Urinary bladder (tissue), 4 donors: ENCODE measurements around the gene ZNF503. TPM values are rescaled to one million over a fixed set of nuclear protein-coding genes. Genes with fewer than 3 reads are reported as not detected.

Experiments
- DNase-seq: peaks from one replicate; pipeline ENCODE4 v3.0.0-alpha.2; 2015; ENCODE audit errors: extremely low spot score
- H3K27ac ChIP-seq: one replicate; pipeline ENCODE4 v1.5.1; 2013; ENCODE audit warnings: low read depth, mild to moderate bottlenecking, moderate library complexity
- H3K36me3 ChIP-seq: one replicate; pipeline ENCODE4 v1.6.1; 2013; ENCODE audit warnings: mild to moderate bottlenecking, moderate library complexity; ENCODE audit not compliant: insufficient read depth
- H3K4me1 ChIP-seq: one replicate; pipeline ENCODE4 v1.6.1; 2013; ENCODE audit warnings: mild to moderate bottlenecking, moderate library complexity; ENCODE audit not compliant: insufficient read depth
- H3K4me3 ChIP-seq: one replicate; pipeline ENCODE4 v1.5.1; 2013; ENCODE audit warnings: low read depth, low read length
- WGBS: extraction: QIAGEN DNeasy Blood & Tissue Kit; methylation state at CpG from one replicate; pipeline ENCODE4 v1.1.7; 2013; 5-methylcytosine and 5-hydroxymethylcytosine counted together
- polyA plus RNA-seq: library from polyadenylated mRNA; stranded (reverse); fragments of 200-250 nt; gene quantifications from one replicate; pipeline ENCODE4 v1.2.3, GENCODE V29; 2013
- total RNA-seq: library from RNA; depleted of rRNA; stranded (reverse); fragments of >200 nt; gene quantifications from one replicate; pipeline ENCODE4 v1.2.3, GENCODE V29; 2014
- donor health status: healthy with polysubstance abuse.
- donor health status: healthy.

The ZNF503 gene
- total and polyA plus RNA-seq, 2 donors = 12.1 to 31.1 TPM

- H3K36me3 ChIP-seq = no peaks in the 10 kb centered on the region
- DNase-seq = no peak
- 98% methylated on average over 3 of the region's 3 CpGs for WGBS
- H3K4me1 ChIP-seq = no peaks in the 10 kb centered on the region
- H3K4me3 ChIP-seq = no peak overlapping the region
- no peak overlapping the region for H3K27ac ChIP-seq
Observed at GRCh38 chr10:75437693-75438092, 36.1 kb upstream of the ZNF503 start.

DNA sequence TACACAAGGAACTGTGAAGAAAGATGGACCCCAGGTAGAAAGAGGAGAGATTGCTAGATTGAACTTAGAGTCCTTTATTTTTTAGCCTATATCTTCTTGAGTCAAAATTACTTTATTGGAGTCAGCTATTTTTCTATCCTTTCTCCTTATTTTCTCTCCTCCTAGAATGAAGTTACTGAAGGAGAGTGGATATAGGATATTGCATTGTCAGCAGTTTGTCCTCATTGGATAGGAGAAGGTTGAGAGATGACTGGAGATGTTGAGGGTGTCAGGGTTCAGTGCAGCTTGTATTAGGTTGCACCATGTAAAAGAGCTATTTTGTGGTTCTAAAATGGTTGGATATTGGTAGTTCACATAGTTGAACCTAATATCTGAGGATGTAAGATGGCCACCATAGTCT, 35.3 kb upstream of the ZNF503 start:
- Histone ChIP-seq H3K27ac (no peak overlapping the region), H3K4me1 (no peaks in the 10 kb centered on the region), H3K4me3 (no peak overlapping the region), H3K36me3 (no peaks in the 10 kb centered on the region)
- no peak for DNase-seq

DNA sequence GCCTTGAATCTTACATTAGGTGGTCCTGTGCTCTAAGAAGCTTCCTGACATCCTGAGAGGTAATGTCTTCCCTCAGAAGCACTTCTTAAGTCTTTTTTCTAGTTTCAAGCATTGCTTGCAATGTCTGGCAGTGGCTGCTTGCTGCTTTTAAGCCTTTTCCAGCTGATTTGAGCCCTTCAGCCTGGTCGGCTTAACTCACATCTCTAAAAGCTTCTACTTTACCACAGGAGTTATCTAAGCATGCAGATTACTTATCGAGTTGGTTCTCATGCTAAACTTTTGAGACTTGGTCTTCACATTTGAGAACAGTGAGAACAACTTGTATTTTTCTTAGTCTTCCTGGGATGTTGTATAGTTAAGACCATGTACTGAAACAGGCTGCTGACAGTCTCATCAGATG, 33.7 kb upstream of the ZNF503 start:
- Histone ChIP-seq H3K27ac (no peak overlapping the region), H3K36me3 (no peaks in the 10 kb centered on the region), H3K4me3 (no peak overlapping the region), H3K4me1 (no peaks in the 10 kb centered on the region)
- no peak for DNase-seq
- WGBS = 61% methylated on average over 2 of the region's 2 CpGs

GRCh38 chr10:75434291-75434690, 32.7 kb upstream of the ZNF503 start:
- Histone ChIP-seq H3K4me3 (no peak overlapping the region), H3K36me3 (no peaks in the 10 kb centered on the region), H3K27ac (no peak overlapping the region), H3K4me1 (no peaks in the 10 kb centered on the region)
- WGBS = 91% methylated on average over 8 of the region's 8 CpGs
- DNase-seq = no peak

DNA sequence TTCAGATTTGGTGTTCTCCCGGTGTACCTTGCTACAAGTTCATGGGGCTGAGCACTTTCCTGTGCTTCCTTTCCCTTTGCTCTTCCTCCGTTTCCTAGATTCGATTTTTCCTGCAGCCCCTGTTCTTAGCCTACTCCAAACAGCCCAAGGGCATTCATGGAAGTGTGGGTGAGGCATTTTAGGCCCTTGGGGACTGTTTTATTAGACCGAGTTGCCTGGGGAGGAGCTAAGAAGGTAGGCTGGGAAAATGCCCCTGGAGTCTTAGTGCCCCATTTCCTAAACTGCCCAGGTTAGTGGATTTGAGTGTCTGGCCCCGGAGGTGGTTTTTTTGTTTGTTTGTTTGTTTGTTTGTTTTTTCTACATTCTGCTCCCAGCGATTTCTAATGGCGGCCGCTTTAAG, 31.7 kb upstream of the ZNF503 start:
- DNase-seq = no peak
- Histone ChIP-seq H3K4me1 (no peaks in the 10 kb centered on the region), H3K36me3 (no peaks in the 10 kb centered on the region), H3K4me3 (no peak overlapping the region), H3K27ac (no peak overlapping the region)
- 83% methylated on average over 8 of the region's 8 CpGs for WGBS

DNA sequence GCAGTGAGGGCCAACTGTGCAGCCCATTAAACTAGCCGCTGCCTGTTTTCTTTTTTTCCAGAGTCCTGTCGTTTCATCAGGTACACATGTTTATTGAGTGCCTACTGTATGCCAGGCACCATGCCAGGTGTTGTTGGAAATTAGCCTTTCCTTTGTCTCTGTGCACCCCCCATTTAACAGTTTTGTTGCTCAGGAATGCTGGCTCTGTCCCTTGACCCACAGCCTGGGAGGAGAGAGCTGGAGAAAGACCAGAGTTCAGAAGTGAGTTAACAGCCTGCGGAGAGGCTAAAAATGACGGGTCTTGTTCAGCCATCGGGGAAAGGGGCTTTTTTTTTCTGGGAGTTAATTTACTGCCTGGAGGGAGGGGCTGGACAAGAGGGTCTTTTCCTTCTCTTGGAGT, 31.2 kb upstream of the ZNF503 start:
- WGBS = 85% methylated on average over 5 of the region's 5 CpGs
- no peaks in the 10 kb centered on the region for H3K36me3 ChIP-seq
- H3K4me1 ChIP-seq = no peaks in the 10 kb centered on the region
- DNase-seq = no peak
- H3K27ac ChIP-seq = no peak overlapping the region
- no peak overlapping the region for H3K4me3 ChIP-seq

GRCh38 chr10:75432176-75432575, 30.6 kb upstream of the ZNF503 start:
- Histone ChIP-seq H3K27ac (no peak overlapping the region), H3K4me1 (no peaks in the 10 kb centered on the region), H3K4me3 (no peak overlapping the region), H3K36me3 (no peaks in the 10 kb centered on the region)
- DNase-seq = no peak
- whole genome bisulfite sequencing = 90% methylated on average over 5 of the region's 5 CpGs

GRCh38 chr10:75431180-75432111, 29.9 kb upstream of the ZNF503 start, which contains the start of gene LRMDA:
TSS of gene LRMDA (plus strand) at chr10:75431624.
- H3K4me3 ChIP-seq = peak within 1 kb of the TSS; percentile 57
- WGBS = 11% methylated on average over 82 of the region's 82 CpGs
- H3K4me1 ChIP-seq = no peaks in the 10 kb centered on the region
- DNase-seq = no peak
- no peaks in the 10 kb centered on the region for H3K36me3 ChIP-seq
- H3K27ac ChIP-seq = peak within 1 kb of the TSS; percentile 82

GRCh38 chr10:75430000-75430763, 28.6 kb upstream of the ZNF503 start:
- 52% methylated on average over 9 of the region's 9 CpGs for WGBS
- H3K36me3 ChIP-seq = no peaks in the 10 kb centered on the region
- no peak overlapping the region for H3K4me3 ChIP-seq
- H3K4me1 ChIP-seq = no peaks in the 10 kb centered on the region
- DNase-seq = no peak
- peak overlapping the region; percentile 72 for H3K27ac ChIP-seq

- DNase-seq = no peak
- 89% methylated on average over 5 of the region's 5 CpGs for WGBS
- no peak overlapping the region for H3K27ac ChIP-seq
- H3K4me3 ChIP-seq = no peak overlapping the region
- H3K36me3 ChIP-seq = no peaks in the 10 kb centered on the region
- H3K4me1 ChIP-seq = no peaks in the 10 kb centered on the region
Observed at GRCh38 chr10:75429159-75429827, 27.7 kb upstream of the ZNF503 start.

DNA sequence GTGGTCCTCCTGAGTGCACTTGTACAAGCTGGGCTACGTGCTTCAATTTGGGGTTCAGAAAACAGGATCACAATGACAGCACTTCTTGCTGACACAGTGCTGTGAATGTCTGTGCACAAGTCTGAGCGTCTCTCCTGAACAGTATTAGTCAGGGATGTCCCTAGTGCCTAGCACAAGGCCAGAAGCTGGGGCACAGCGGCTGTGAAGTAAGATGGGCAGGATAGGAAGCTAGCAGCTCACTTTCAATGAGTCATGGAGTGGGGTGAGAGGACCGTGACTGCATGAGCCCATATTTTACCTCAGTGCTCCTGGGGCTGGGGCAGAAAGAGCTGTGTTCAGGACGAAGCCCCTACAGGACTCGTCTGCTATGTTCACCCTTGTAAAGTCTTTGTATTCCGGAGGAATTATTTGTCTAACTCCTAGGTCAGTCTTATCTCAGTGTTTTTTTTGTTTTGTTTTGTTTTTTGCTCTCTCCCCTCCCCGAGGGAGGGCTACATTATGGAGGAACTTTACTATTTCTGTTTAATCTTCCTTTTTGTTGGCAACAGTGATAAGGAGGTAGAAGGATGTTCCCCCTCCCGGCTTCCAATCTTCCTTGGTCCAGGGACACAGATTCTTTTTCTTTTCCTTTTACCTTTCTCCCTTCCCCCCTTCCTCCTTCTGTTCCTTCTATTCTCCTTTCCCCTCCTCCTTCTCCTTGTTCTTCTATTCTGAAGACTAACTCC, 27.0 kb upstream of the ZNF503 start:
- no peaks in the 10 kb centered on the region for H3K4me1 ChIP-seq
- no peaks in the 10 kb centered on the region for H3K36me3 ChIP-seq
- no peak overlapping the region for H3K27ac ChIP-seq
- no peak overlapping the region for H3K4me3 ChIP-seq
- DNase-seq = no peak
- WGBS = 80% methylated on average over 9 of the region's 9 CpGs

GRCh38 chr10:75427951-75428350, 26.4 kb upstream of the ZNF503 start:
- WGBS = 58% methylated on average over 3 of the region's 3 CpGs
- DNase-seq = no peak
- no peaks in the 10 kb centered on the region for H3K36me3 ChIP-seq
- no peak overlapping the region for H3K27ac ChIP-seq
- no peak overlapping the region for H3K4me3 ChIP-seq
- no peaks in the 10 kb centered on the region for H3K4me1 ChIP-seq

- Histone ChIP-seq H3K36me3 (no peaks in the 10 kb centered on the region), H3K4me1 (no peaks in the 10 kb centered on the region), H3K27ac (no peak overlapping the region), H3K4me3 (no peak overlapping the region)
- DNase-seq = no peak
- 94% methylated on average over 1 of the region's 1 CpG for WGBS
Observed at GRCh38 chr10:75426880-75427279, 25.3 kb upstream of the ZNF503 start.
